A549 treated with GW870086 at 1 μM for 4 hours (cell line): ENCODE data around the gene UBC. TPM values are rescaled to one million over a fixed set of nuclear protein-coding genes. Genes with fewer than 3 reads are reported as not detected.

Experiments used
- total RNA-seq: library from RNA; stranded (reverse); fragments of 200-300 nt; extraction: Qiagen RNA extraction; gene quantifications from 5 replicates; pipeline ENCODE4 v1.2.3, GENCODE V29; 2022; ENCODE audit warnings: low read depth

UBC gene
- 1,289 to 1,791 TPM (median 1,452 TPM) in 5 replicates for total RNA-seq

DNA sequence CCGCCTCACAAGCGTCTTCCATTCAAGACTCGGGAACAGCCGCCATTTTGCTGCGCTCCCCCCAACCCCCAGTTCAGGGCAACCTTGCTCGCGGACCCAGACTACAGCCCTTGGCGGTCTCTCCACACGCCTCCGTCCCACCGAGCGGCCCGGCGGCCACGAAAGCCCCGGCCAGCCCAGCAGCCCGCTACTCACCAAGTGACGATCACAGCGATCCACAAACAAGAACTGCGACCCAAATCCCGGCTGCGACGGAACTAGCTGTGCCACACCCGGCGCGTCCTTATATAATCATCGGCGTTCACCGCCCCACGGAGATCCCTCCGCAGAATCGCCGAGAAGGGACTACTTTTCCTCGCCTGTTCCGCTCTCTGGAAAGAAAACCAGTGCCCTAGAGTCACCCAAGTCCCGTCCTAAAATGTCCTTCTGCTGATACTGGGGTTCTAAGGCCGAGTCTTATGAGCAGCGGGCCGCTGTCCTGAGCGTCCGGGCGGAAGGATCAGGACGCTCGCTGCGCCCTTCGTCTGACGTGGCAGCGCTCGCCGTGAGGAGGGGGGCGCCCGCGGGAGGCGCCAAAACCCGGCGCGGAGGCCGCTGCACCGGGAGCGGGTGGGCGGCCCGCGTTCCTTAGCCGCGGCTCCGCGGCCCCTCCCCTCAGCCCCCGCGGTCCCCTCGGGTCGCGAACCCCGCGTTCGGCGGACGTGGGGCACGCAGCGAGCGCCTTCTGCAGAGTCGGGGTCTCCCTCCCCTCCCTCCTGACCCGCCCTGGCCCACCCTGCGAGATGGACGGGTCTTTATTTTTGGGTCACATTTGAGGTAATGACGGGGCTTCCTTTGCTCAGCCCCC lies at the start of gene UBC:
Gene UBC, minus strand, starts transcription at position 259 of the 847 bp plus-strand sequence. CDS start 879 bp downstream, outside the sequence.

DNA sequence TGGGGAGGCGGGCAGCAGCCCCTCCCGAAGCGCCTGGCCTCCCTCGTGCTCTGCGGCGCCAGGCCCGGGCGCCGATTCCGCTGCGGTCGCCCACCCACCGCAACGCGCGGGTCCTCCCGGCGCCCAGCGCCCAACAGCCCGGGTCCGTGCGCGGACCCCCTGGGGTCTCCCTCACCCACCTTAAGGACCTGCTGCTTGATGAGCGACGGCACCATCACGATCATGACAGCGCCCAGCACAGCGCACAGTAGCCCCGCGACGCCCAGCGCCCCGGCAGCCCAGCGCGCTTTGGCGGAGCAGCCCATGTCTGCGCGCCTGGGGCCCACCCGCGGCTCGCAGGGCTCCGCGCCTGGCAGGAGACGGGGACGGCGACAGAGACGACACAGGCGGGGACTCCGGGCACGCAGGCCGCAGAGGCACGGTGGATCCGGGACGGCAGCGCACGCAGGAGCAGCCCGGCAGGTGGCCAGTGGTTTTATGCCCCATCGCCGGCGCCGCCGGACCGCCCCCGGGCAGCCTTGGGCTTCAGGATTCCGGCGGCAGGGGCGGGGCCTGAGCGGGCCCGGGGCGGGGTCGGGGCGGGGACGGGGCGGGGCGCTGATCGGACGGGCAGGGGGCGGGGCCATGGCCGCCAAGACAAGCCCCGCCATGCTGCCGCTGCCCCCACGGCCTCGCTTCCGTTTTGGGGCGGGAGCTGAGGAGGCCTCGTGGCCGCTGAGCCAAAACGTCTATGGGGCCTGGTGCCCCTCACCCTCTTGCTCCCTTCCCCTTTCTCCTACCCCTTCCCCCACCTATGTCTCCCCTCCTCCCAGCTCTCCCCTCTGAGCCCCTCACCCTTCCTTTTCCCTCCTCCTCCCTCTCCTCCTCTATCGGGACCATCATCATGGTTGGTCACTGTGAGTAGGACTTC lies 50.8 kb downstream of the UBC start, which contains the start of gene SCARB1:
Gene SCARB1, minus strand, starts transcription at position 449 of the 910 bp plus-strand sequence. Its CDS starts 144 bp downstream, at position 305.

Other genes starting within 250 kb of the UBC start
- gene SCARB1, start 50.8 kb downstream of the UBC start, total RNA-seq: 112 to 162 TPM (median 158 TPM) in 5 replicates
- gene DHX37, start 74.5 kb upstream of the UBC start, total RNA-seq: 32.4 to 41.4 TPM (median 39.8 TPM) in 5 replicates
- 17.1 to 21.9 TPM (median 20.0 TPM) in 5 replicates for gene BRI3BP, start 79.0 kb upstream of the UBC start, total RNA-seq
- 17.2 to 19.2 TPM (median 18.5 TPM) in 5 replicates for gene AACS, start 150.8 kb upstream of the UBC start, total RNA-seq